ENCODE measurements around the gene HSF4.
A peak's percentile ranks its signal among the peaks of the same experiment; 100 is the strongest.
"Not testable (repeated sequence)": the region's sequence is repeated elsewhere in the genome, so short reads cannot be mapped to it uniquely, and the experiment has no call there.

HSF4 gene

GRCh38 chr16:67164599-67165061 lies at the start of gene HSF4:
HSF4 (plus strand) TSS chr16:67164745; CDS start chr16:67164812, 67 bp downstream.
- DNase-seq, result no peak

GRCh38 chr16:67114793-67115192 lies 49.8 kb upstream of the HSF4 start:
- DNase-seq, result no peak

- no peak for DNase-seq
Observed at GRCh38 chr16:67115639-67116038, 48.9 kb upstream of the HSF4 start.

GRCh38 chr16:67116388-67117311 lies 47.9 kb upstream of the HSF4 start:
- no peak for DNase-seq

GRCh38 chr16:67117716-67118115 lies 46.8 kb upstream of the HSF4 start:
- no peak for DNase-seq

- DNase-seq, result no peak
Observed at GRCh38 chr16:67120025-67120424, 44.5 kb upstream of the HSF4 start.

- DNase-seq, result not testable (repeated sequence)
Observed at GRCh38 chr16:67122799-67123198, 41.7 kb upstream of the HSF4 start.

- DNase-seq, result no peak
Observed at GRCh38 chr16:67128417-67128816, 36.1 kb upstream of the HSF4 start.

GRCh38 chr16:67128887-67129286 lies 35.7 kb upstream of the HSF4 start:
- no peak for DNase-seq

GRCh38 chr16:67129422-67129821 lies 35.1 kb upstream of the HSF4 start:
- DNase-seq, result no peak

- peak in 1 of 2 experiments; percentile 67 for DNase-seq
Observed at GRCh38 chr16:67137605-67138004, 26.9 kb upstream of the HSF4 start.

- DNase-seq, result no peak
Observed at GRCh38 chr16:67141391-67141790, 23.2 kb upstream of the HSF4 start.

GRCh38 chr16:67142342-67142741 lies 22.2 kb upstream of the HSF4 start:
- DNase-seq, result no peak

- no peak for DNase-seq
Observed at GRCh38 chr16:67144943-67145342, 19.6 kb upstream of the HSF4 start.

- DNase-seq, result no peak
Observed at GRCh38 chr16:67145746-67146145, 18.8 kb upstream of the HSF4 start.

- no peak for DNase-seq
Observed at GRCh38 chr16:67146523-67147357, 17.8 kb upstream of the HSF4 start.

- no peak for DNase-seq
Observed at GRCh38 chr16:67147437-67148140, 17.0 kb upstream of the HSF4 start.

- no peak for DNase-seq
Observed at GRCh38 chr16:67148221-67148620, 16.3 kb upstream of the HSF4 start.

GRCh38 chr16:67148656-67149275 lies 15.8 kb upstream of the HSF4 start:
- DNase-seq, result no peak

GRCh38 chr16:67149276-67150046 lies 15.1 kb upstream of the HSF4 start:
- no peak for DNase-seq

- DNase-seq, result peak; percentile 44 to 69
Observed at GRCh38 chr16:67150047-67150832, 14.3 kb upstream of the HSF4 start.
